ENCODE measurements around the gene MAGI1.

DNA sequence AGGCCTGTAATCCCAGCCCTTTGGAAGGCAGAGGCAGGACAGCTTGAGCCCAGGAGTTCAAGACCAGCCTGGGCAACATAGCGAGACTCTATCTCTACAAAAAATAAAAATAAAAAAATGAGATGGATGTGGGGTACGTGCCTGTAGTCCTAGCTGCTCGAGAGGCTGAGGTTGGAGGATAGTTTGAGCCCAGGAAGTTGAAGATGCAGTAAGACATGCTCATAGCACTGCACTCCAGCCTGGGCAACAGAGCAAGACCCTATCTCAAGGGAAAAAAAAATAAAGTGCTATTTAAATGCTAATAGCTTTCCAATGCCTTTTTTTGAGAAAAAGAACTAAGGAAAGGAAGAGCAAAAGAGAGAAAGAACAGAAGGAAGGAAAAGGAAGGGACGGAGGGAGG lies 94.5 kb downstream of the MAGI1 start:
- TF ChIP-seq, protein P1, sequence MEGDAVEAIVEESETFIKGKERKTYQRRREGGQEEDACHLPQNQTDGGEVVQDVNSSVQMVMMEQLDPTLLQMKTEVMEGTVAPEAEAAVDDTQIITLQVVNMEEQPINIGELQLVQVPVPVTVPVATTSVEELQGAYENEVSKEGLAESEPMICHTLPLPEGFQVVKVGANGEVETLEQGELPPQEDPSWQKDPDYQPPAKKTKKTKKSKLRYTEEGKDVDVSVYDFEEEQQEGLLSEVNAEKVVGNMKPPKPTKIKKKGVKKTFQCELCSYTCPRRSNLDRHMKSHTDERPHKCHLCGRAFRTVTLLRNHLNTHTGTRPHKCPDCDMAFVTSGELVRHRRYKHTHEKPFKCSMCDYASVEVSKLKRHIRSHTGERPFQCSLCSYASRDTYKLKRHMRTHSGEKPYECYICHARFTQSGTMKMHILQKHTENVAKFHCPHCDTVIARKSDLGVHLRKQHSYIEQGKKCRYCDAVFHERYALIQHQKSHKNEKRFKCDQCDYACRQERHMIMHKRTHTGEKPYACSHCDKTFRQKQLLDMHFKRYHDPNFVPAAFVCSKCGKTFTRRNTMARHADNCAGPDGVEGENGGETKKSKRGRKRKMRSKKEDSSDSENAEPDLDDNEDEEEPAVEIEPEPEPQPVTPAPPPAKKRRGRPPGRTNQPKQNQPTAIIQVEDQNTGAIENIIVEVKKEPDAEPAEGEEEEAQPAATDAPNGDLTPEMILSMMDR (IDR thresholded peaks at IDR 0.05): no peak
- TF ChIP-seq POLR2A (IDR thresholded peaks at IDR 0.05) (no peak), POLR2AphosphoS5 (IDR thresholded peaks at IDR 0.05) (no peak)

All from breast epithelium (tissue), 3 donors.